Stimulated activated CD4-positive, alpha-beta T cell treated with anti-CD3 and anti-CD28 coated beads, Interleukin-15, amount 100 ng/mL, for 48 hours (primary cell): ENCODE data around the gene YJU2.

Experiments used
- DNase-seq, 2 donors: peaks; one replicate each; pipeline ENCODE4 v3.0.0-alpha.2; 2020; ENCODE audit warnings: low read depth in 2 of 2

YJU2 gene

DNA sequence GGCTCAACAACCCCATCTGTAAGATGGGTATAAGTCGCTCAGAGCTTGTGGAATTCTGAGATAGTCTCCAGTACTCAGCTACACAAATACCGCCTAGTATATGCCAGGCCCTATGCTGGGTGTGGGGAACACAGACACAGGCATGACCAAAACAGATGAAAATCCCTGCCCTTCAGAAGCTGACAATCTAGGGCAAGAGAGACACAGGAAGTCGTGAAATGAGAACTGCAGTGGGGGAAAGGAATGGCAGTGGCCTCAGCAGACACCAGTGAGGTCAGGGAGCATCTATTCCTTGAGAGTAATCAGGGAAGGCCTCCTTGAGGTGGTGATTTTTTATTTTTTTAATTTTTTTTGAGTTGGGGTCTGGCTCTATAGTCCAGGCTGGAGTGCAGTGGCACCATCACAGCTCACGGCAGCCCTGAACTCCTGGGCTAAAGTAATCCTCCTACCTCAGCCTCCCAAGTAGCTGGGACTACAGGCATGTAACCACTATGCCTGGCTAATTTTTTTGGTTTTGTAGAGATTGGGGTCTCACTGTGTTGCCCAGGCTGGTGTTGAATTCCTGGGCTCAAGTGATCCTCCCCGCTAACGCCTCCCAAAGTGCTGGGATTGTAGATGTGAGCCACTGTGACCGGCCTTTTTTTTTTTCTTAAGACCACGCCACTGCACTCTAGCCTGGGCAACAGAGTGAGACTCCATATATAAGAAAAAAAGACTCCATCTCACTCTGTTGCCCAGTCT lies 52.1 kb downstream of the YJU2 start:
- no peak for DNase-seq

- DNase-seq: no peak
These were observed 53.7 kb downstream of the YJU2 start for GRCh38 chr19:4300589-4300988.

GRCh38 chr19:4301590-4302242 lies 54.8 kb downstream of the YJU2 start:
- DNase-seq: no peak

DNA sequence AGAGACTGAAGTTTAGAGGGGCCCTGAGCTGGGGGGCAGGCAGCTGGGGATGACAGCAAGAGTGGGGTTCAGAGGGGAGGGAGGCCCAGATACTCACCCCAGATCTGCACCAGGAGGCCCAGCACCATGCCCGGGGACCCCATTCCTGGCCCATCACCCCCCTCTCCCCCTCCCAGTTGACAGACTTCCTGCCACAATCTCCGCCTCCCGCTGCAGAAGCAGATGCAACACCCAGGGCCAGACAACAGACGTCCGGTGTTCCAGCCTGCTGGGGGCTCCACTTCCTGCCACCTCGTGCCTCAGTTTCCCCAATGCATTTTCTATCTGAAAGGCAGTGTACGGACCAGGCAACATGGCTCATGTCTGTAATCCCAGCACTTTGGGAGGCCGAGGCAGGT lies 55.4 kb downstream of the YJU2 start, which contains the start of gene TMIGD2:
TMIGD2 (minus strand) TSS at position 147 of the 398 bp plus-strand sequence; CDS start at position 143, 4 bp downstream.
- no peak for DNase-seq

DNA sequence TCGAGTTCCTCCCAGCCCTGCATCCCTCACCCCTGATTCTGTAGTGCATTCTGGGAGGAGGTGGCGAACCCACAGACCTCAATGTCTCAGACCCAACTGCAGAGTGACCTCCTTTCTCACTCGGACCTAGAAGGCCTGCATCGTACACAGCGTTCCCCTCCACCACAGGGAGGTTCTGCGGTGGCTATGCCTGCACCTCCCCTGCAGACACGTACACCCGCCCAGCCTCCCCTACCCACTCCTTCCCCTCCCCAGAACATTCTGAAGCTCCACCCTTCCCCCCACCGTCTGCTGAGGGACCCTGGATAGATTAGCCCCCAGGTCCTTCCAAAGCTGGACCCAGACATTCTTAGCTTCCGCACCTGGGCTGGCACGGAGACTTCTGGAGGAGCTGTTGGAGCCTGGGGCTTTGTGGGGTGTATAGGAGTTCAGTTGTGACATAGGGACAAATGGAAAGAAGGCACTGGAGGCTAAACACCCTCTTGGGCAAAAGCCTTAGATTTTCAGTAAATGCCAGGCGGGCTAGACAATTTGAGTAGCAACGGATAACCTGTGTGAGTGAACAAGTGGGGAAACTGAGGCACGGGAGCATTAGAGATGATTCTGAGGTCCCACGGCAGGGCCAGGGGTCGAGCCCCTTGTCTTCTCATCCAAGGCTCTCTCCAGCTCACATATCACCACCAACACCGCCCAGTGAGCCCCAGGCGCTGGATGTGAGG lies 57.1 kb downstream of the YJU2 start:
- DNase-seq: no peak

GRCh38 chr19:4304538-4305256 lies 57.8 kb downstream of the YJU2 start, which contains the start of gene FSD1:
FSD1 (plus strand) TSS chr19:4304598; CDS start chr19:4304747, 149 bp downstream.
- DNase-seq: peak; percentile 60 to 71

DNA sequence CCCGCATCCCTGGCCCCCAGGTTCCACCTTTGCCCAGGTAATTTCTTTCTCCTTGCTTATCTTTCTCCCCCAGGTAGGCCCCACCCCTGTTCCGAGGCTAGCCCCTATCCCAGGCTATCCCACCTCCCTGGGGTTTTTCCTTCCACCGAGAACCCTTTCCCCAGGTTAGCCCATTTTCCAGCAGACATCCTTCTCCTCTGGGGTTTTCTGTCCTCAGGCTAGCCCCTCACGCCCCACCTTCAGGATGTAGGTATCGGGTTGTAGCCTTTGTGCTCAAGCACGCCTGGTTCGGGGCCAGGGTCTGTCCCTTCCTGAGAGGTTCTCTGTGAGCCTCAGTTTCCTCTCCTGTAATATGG lies 58.4 kb downstream of the YJU2 start:
- DNase-seq: no peak

DNA sequence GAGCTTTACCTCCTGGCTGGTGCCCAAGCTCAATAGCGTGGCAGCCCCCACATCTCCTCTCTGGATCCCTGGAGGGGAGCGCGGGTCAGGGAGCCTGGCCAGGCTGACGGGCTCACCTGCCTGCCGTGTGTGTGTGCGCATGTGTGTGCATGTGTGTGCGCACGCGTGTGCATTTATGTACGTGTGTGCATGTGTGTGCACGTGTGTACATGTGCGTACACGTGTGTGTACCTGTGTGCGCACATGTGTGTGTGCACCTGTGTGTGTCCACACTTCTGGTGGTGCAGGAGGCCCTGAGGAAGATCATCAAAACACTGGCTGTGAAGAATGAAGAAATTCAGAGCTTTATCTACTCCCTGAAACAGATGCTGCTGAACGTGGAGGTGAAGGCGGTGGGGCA lies 58.8 kb downstream of the YJU2 start:
- DNase-seq: no peak

DNA sequence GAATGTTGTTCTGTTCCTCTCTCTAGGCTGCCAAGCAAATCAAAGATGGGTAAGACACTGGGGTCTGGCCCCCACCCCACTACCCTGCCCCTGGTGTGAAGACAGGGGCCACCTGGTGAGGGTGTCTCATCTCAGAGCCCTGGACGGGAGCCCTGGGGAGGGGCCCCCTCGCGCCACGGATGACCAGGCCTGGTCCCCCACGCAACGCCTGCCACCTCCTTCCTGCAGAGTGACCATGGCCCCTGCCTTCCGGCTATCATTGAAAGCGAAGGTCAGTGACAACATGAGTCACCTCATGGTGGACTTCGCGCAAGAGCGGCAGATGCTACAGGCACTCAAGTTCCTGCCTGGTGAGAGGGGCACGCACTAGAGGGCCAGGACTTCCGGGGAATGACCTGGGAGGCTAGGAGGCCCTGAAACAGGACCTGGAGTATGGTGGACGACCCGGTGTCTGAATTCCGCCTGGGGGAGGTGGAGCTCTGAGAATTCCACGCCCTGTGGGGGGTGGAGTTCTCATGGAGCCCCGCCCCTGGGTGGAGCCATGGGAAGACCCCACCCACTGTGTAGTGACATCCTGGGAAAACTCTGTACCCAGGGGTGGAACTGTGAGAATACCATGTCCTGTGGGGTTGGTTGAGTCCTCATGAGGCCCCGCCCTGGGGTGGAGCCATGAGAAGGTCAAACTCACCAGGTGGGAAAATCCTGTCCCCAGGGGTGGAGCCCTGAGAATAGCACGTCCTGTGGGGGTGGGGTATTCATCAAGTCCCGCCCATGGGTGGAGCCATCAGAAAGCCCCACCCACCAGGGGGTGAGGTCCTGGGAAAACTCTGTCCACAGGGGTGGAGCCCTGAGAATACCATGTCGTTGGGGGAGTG lies 63.6 kb downstream of the YJU2 start:
- no peak for DNase-seq

- no peak for DNase-seq
These were observed 67.1 kb downstream of the YJU2 start for GRCh38 chr19:4313847-4314490.

- DNase-seq: no peak
These were observed 70.1 kb downstream of the YJU2 start for GRCh38 chr19:4316956-4317355.

DNA sequence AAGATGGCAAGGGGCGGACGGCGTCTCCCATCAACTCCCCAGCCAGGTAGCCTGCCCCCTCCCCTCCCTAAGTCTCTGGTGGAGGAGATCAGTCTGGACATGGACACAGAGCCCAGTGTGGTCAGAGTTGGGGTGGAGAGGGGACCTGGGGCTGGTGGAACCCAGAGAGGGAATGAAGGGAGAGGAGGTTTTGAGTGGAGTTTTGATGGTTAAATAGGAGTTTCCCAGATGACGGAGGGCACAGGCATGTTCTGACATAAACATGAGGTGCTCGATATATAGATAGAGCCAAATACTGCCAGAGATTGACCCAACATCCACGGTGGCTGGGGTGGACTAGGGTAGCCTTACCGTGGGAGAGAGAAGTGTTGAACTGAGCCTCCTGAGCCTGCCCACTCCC lies 71.6 kb downstream of the YJU2 start:
- no peak for DNase-seq
